Vagina (tissue), 2 donors: ENCODE results near the gene NTSR1.

Experiments used
- CTCF ChIP-seq, 3 experiments: fragments of 450-650 bp in 2 of 3; fragments of 200-600 bp in 1 of 3; sonication (generic) in 1 of 3; IDR thresholded peaks; one replicate each; pipeline ENCODE4 v1.5.1; 2017 to 2019; ENCODE audit warnings: antibody characterized with exemption in 3 of 3, mild to moderate bottlenecking in 2 of 3, moderate library complexity in 2 of 3
- POLR2A ChIP-seq, 2 donors: fragments of 450-650 bp; IDR thresholded peaks; one replicate each; pipeline ENCODE4 v1.6.1; 2017; ENCODE audit warnings: antibody characterized with exemption in 2 of 2, mild to moderate bottlenecking in 2 of 2, moderate library complexity in 2 of 2
- POLR2AphosphoS5 ChIP-seq, 2 donors: sonication (generic); formaldehyde crosslinking; IDR thresholded peaks; one replicate each; pipeline ENCODE4 v1.9.0; 2017; ENCODE audit warnings: antibody characterized with exemption in 2 of 2, mild to moderate bottlenecking in 2 of 2, low read depth in 1 of 2; ENCODE audit not compliant: insufficient read depth in 1 of 2

- TF ChIP-seq CTCF (IDR thresholded peaks at IDR 0.05) (no peak), POLR2A (IDR thresholded peaks at IDR 0.05) (no peak), POLR2AphosphoS5 (IDR thresholded peaks at IDR 0.05; ENCODE audit: insufficient read depth in 1 of 2, low read depth in 1 of 2) (no peak)
Observed at GRCh38 chr20:62749851-62750445, 41.3 kb downstream of the NTSR1 start.
